HepG2 (cell line): ENCODE results near the gene RBBP5. TPM values are rescaled to one million over a fixed set of nuclear protein-coding genes. Genes with fewer than 3 reads are reported as not detected.

ENCODE experiments used
- ATAC-seq: fragments of 200-7000 bp; cut with Tn5 transposase; 3 replicates; pipeline ENCODE4 v1.9.1; 2020; ENCODE audit warnings: mild to moderate bottlenecking, moderate library complexity
- BruUV-seq: library from RNA; stranded (reverse); fragments of 400-500 nt; replicated peaks from 2 replicates; lab custom pipeline; 2021; lab: Mats Ljungman, UMichigan
- CTCF ChIA-PET: fragments of 300-600 bp; formaldehyde crosslinking; extraction: SDS; loops from one replicate; lab custom pipeline; 2021; ENCODE audit warnings: low total read pairs, inconsistent platforms, low intra/inter-chr PET ratio; lab: Yijun Ruan, JAX
- POLR2A ChIA-PET: fragments of 350-600 bp; sonication (Branson Sonifier 250); formaldehyde crosslinking; loops from one replicate; lab custom pipeline; 2020; ENCODE audit warnings: antibody characterized with exemption, inconsistent platforms; lab: Yijun Ruan, JAX
- DNase-seq: peaks from one replicate; pipeline ENCODE4 v3.0.0-alpha.2; 2015; ENCODE audit warnings: low spot score
- FAIRE-seq: peaks from 3 replicates; lab custom pipeline; 2011; peaks lifted over from hg19 to GRCh38; lab: Jason Lieb, UNC
- H2AFZ ChIP-seq: one replicate; pipeline ENCODE4 v1.6.1; 2011; ENCODE audit warnings: low read length, inconsistent platforms
- H3K27ac ChIP-seq: fragments of 300-600 bp; 3 replicates; pipeline ENCODE4 v1.8.0; 2011; ENCODE audit warnings: mixed run types, mild to moderate bottlenecking, mixed read lengths, low read length, inconsistent platforms; ENCODE audit not compliant: insufficient read depth; ENCODE audit errors: extremely low read length
- H3K27me3 ChIP-seq, 2 experiments: fragments of 200-600 bp in 1 of 2; 2 replicates in 1 of 2; 3 replicates in 1 of 2; pipeline versions ENCODE4 v1.6.0 to v1.8.0; 2011; ENCODE audit warnings: low read length in 2 of 2, mild to moderate bottlenecking in 2 of 2, moderate library complexity in 2 of 2, inconsistent platforms in 1 of 2; ENCODE audit not compliant: insufficient read depth in 2 of 2, control insufficient read depth in 1 of 2
- H3K36me3 ChIP-seq, 2 experiments: fragments of 200-600 bp in 1 of 2; replicated peaks in 1 of 2; 2 replicates in 1 of 2; 3 replicates in 1 of 2; pipeline versions ENCODE4 v1.5.1 to v1.8.0; 2011; ENCODE audit warnings: low read length in 2 of 2, inconsistent platforms in 1 of 2; ENCODE audit not compliant: insufficient read depth in 2 of 2, control insufficient read depth in 1 of 2
- H3K4me1 ChIP-seq: 2 replicates; pipeline ENCODE4 v1.5.1; 2012; ENCODE audit warnings: low read length, inconsistent platforms; ENCODE audit not compliant: insufficient read depth
- H3K4me2 ChIP-seq: 2 replicates; pipeline ENCODE4 v1.6.0; 2011; ENCODE audit warnings: low read depth, low read length, inconsistent platforms
- H3K4me3 ChIP-seq, 3 experiments: fragments of 200-600 bp in 1 of 3; sonication (generic), shearing (Covaris generic) in 1 of 3; replicated peaks in 1 of 3; 2 replicates each; pipeline ENCODE4 v1.5.1; 2011 to 2016; ENCODE audit warnings: low read length in 3 of 3, inconsistent platforms in 2 of 3, low read depth in 2 of 3, mild to moderate bottlenecking in 2 of 3, control low read depth in 1 of 3, mixed read lengths in 1 of 3; ENCODE audit not compliant: insufficient read depth in 1 of 3
- H3K79me2 ChIP-seq: one replicate; pipeline ENCODE4 v1.6.1; 2011; ENCODE audit warnings: low read length, inconsistent platforms; ENCODE audit not compliant: insufficient read depth
- H3K9ac ChIP-seq: 2 replicates; pipeline ENCODE4 v1.6.0; 2011; ENCODE audit warnings: mild to moderate bottlenecking, low read depth, low read length, inconsistent platforms; ENCODE audit not compliant: insufficient read depth
- H3K9me3 ChIP-seq: 2 replicates; pipeline ENCODE4 v1.5.1; 2012; ENCODE audit warnings: mild to moderate bottlenecking, low read length
- H4K20me1 ChIP-seq: 2 replicates; pipeline ENCODE4 v1.6.0; 2011; ENCODE audit warnings: inconsistent platforms, mild to moderate bottlenecking, low read length, moderate library complexity; ENCODE audit not compliant: insufficient read depth
- ATRX ChIP-seq: sonication (generic); formaldehyde crosslinking; IDR thresholded peaks from 2 replicates; pipeline ENCODE4 v1.4.0; 2020; ENCODE audit warnings: missing genetic modification reagents, borderline replicate concordance
- HOXA5 ChIP-seq: sonication (generic); formaldehyde crosslinking; IDR thresholded peaks from 2 replicates; pipeline ENCODE4 v1.4.0; 2020; ENCODE audit warnings: missing genetic modification reagents
- KDM4B ChIP-seq: sonication (generic); formaldehyde crosslinking; IDR thresholded peaks from 2 replicates; pipeline ENCODE4 v1.4.0; 2020; ENCODE audit warnings: missing genetic modification reagents
- KMT2A ChIP-seq: sonication (generic); formaldehyde crosslinking; IDR thresholded peaks from 2 replicates; pipeline ENCODE4 v1.4.0; 2020; ENCODE audit warnings: missing genetic modification reagents
- NFKBIZ ChIP-seq: IDR thresholded peaks from 2 replicates; pipeline ENCODE4 v1.6.1; 2018; ENCODE audit warnings: missing genetic modification reagents, missing compliant biosample characterization
- NR2F2 ChIP-seq: IDR thresholded peaks from 2 replicates; pipeline ENCODE4 v1.6.1; 2012; ENCODE audit warnings: low read depth, inconsistent platforms, borderline replicate concordance
- SIX4 ChIP-seq: sonication (generic); formaldehyde crosslinking; IDR thresholded peaks from 2 replicates; pipeline ENCODE4 v1.4.0; 2020; ENCODE audit warnings: missing genetic modification reagents
- TAF1 ChIP-seq: sonication (generic); formaldehyde crosslinking; IDR thresholded peaks from 2 replicates; pipeline ENCODE4 v1.4.0; 2020; ENCODE audit warnings: missing genetic modification reagents
- ZNF460 ChIP-seq: sonication (generic); formaldehyde crosslinking; IDR thresholded peaks from 2 replicates; pipeline ENCODE4 v1.5.1; 2020; ENCODE audit warnings: missing genetic modification reagents, mild to moderate bottlenecking, borderline replicate concordance
- ZNF549 ChIP-seq: sonication (generic); formaldehyde crosslinking; IDR thresholded peaks from 2 replicates; pipeline ENCODE4 v1.5.0; 2020; ENCODE audit warnings: missing genetic modification reagents
- ZNF572 ChIP-seq: sonication (generic); formaldehyde crosslinking; IDR thresholded peaks from 2 replicates; pipeline ENCODE4 v1.5.1; 2020; ENCODE audit warnings: mild to moderate bottlenecking, missing genetic modification reagents
- ZNF589 ChIP-seq: sonication (generic); formaldehyde crosslinking; conservative IDR thresholded peaks from 2 replicates; pipeline ENCODE4 v1.8.0; 2022; ENCODE audit warnings: mild to moderate bottlenecking, moderate library complexity, missing genetic modification reagents
- WGBS: methylation state at CpG from one replicate; pipeline ENCODE4 v1.1.6; 2017; ENCODE audit warnings: low lambda C conversion rate; 5-methylcytosine and 5-hydroxymethylcytosine counted together
- in situ Hi-C: cut with HindIII; loops from 2 replicates; pipeline ENCODE4 v1.10.0; 2017; ENCODE audit warnings: low pct_unique_long_range_greater_than_20kb; ENCODE audit not compliant: extremely low pct_ligation_motif_present
- intact Hi-C: fragments of 100-400 bp; cut with micrococcal nuclease; formaldehyde crosslinking; loops from one replicate; pipeline ENCODE4 v1.10.0; 2022; ENCODE audit not compliant: unreplicated experiment
- polyA plus RNA-seq, 8 experiments: library from polyadenylated mRNA; depleted of rRNA in 3 of 8; stranded (reverse) in 7 of 8; unstranded in 1 of 8; fragments of >200 nt; fragmentation: Illumina TruSeq in 4 of 8; extraction: Trizol in 4 of 8; gene quantifications; 2 replicates each; pipeline versions ENCODE4 v1.2.1 to v1.2.3, GENCODE V29; 2011 to 2016; ENCODE audit warnings: low read depth in 4 of 8, missing spikeins in 1 of 8, mixed read lengths in 1 of 8; ENCODE audit not compliant: insufficient read depth in 1 of 8
- total RNA-seq, 5 experiments: library from RNA; depleted of rRNA; stranded (reverse); fragments of >200 nt; fragmentation: Illumina TruSeq; extraction: Trizol; gene quantifications; 2 replicates each; pipeline ENCODE4 v1.2.3, GENCODE V29; 2016; ENCODE audit warnings: low read depth in 1 of 5
- TF ChIP-seq, protein P1 (sequence below): sonication (generic); formaldehyde crosslinking; IDR thresholded peaks from 2 replicates; pipeline ENCODE4 v1.5.1; 2020; ENCODE audit warnings: mild to moderate bottlenecking, missing genetic modification reagents, moderate library complexity

Gene RBBP5
- total and polyA plus RNA-seq, 2 of the 13 experiments (the other 11 are each of a cell fraction or from before 2014, with no cell fraction given), result 6.6 to 17.1 TPM

DNA sequence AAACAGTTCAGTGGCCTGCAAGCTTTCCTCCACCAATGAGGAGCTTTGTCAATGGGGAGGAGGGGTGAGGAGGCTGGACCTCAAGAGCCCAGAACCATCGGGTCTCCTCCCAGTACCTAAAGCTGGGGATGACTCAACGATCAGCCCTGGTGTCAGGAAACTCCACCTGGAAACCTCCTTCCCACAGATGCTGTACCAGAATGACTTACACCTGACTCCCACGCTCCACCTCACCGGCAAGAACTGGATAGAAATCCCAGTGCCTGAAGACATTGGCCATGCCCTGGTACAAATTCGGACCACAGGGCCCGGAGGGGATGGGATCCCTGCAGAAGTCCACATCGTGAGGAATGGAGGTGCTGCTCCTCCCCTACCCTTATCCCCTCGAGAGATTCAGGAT, 48.9 kb downstream of the RBBP5 start:
- Histone ChIP-seq H3K4me3 (no peak overlapping the region), H3K79me2 (no peaks in the 10 kb centered on the region), H4K20me1 (no peaks in the 10 kb centered on the region), H3K9ac (no peak overlapping the region), H3K27ac (no peak overlapping the region), H3K4me2 (no peak overlapping the region), H2AFZ (no peak overlapping the region), H3K36me3 (no peaks in the 10 kb centered on the region), H3K4me1 (no peaks in the 10 kb centered on the region), H3K9me3 (no peaks in the 10 kb centered on the region), H3K27me3 (peaks cover 0 to 25% of the 10 kb centered on the region in 2 experiments; a peak in 3 of 5 replicates)
- CTCF ChIA-PET, result no interaction called here
- no peak for FAIRE-seq
- BruUV-seq, result no TSS peak
- ATAC-seq, result no peak
- intact Hi-C loops (no loop called here), in situ Hi-C loops (no loop called here)
- 0% methylated on average over 7 of the region's 8 CpGs for WGBS
- no peak for DNase-seq
- POLR2A ChIA-PET, result no interaction called here
- TF ChIP-seq KMT2A (CRISPR knock-in tag) (no peak), ATRX (no peak), ZNF572 (CRISPR knock-in tag) (no peak), KDM4B (CRISPR knock-in tag) (no peak)

DNA sequence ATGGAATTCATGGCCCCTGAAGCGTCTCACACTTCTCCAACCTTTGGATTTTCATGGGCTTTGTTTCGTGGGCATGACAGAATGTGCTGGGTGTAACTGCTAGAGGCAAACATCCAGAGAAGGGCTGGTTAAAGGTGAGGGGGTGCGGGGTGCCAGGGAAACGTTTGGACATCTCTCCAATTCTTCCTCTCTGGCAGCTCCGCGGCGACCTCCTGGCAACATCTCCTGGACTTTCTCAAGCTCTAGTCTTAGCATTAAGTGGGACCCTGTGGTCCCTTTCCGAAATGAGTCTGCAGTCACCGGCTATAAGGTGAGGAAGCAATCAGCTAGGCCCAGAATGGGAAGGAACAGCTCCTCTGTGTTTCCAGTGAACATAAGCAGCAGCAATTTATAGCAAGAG, 49.5 kb downstream of the RBBP5 start:
- ATAC-seq, result no peak
- DNase-seq, result no peak
- WGBS, result 37% methylated on average over 8 of the region's 9 CpGs
- CTCF ChIA-PET, result no interaction called here
- Histone ChIP-seq H4K20me1 (no peaks in the 10 kb centered on the region), H3K4me1 (no peaks in the 10 kb centered on the region), H2AFZ (no peak overlapping the region), H3K27ac (no peak overlapping the region), H3K4me2 (no peak overlapping the region), H3K79me2 (no peaks in the 10 kb centered on the region), H3K27me3 (peaks cover 0 to 25% of the 10 kb centered on the region in 2 experiments; a peak in 3 of 5 replicates), H3K4me3 (no peak overlapping the region), H3K36me3 (no peaks in the 10 kb centered on the region), H3K9me3 (no peaks in the 10 kb centered on the region), H3K9ac (no peak overlapping the region)
- POLR2A ChIA-PET, result no interaction called here
- in situ Hi-C loops (no loop called here), intact Hi-C loops (no loop called here)
- BruUV-seq, result no TSS peak
- FAIRE-seq, result no peak
- TF ChIP-seq, protein P1, sequence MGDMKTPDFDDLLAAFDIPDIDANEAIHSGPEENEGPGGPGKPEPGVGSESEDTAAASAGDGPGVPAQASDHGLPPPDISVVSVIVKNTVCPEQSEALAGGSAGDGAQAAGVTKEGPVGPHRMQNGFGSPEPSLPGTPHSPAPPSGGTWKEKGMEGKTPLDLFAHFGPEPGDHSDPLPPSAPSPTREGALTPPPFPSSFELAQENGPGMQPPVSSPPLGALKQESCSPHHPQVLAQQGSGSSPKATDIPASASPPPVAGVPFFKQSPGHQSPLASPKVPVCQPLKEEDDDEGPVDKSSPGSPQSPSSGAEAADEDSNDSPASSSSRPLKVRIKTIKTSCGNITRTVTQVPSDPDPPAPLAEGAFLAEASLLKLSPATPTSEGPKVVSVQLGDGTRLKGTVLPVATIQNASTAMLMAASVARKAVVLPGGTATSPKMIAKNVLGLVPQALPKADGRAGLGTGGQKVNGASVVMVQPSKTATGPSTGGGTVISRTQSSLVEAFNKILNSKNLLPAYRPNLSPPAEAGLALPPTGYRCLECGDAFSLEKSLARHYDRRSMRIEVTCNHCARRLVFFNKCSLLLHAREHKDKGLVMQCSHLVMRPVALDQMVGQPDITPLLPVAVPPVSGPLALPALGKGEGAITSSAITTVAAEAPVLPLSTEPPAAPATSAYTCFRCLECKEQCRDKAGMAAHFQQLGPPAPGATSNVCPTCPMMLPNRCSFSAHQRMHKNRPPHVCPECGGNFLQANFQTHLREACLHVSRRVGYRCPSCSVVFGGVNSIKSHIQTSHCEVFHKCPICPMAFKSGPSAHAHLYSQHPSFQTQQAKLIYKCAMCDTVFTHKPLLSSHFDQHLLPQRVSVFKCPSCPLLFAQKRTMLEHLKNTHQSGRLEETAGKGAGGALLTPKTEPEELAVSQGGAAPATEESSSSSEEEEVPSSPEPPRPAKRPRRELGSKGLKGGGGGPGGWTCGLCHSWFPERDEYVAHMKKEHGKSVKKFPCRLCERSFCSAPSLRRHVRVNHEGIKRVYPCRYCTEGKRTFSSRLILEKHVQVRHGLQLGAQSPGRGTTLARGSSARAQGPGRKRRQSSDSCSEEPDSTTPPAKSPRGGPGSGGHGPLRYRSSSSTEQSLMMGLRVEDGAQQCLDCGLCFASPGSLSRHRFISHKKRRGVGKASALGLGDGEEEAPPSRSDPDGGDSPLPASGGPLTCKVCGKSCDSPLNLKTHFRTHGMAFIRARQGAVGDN (CRISPR knock-in tag), result no peak
- no peak for TF ChIP-seq ZNF549 (CRISPR knock-in tag)
- TF ChIP-seq ZNF589 (CRISPR knock-in tag), result no peak
- no peak for TF ChIP-seq HOXA5
- TF ChIP-seq NFKBIZ (CRISPR knock-in tag), result no peak
- TF ChIP-seq SIX4 (CRISPR knock-in tag), result no peak
- no peak for TF ChIP-seq TAF1 (CRISPR knock-in tag)
- TF ChIP-seq ZNF460, result no peak
- no peak for TF ChIP-seq NR2F2
